Endothelial cell (in vitro differentiated cells): ENCODE data around the gene GPR157. TPM values are rescaled to one million over a fixed set of nuclear protein-coding genes. Genes with fewer than 3 reads are reported as not detected.

Source experiments
- DNase-seq: peaks from one replicate; pipeline ENCODE4 v3.0.0; 2021; ENCODE audit warnings: low spot score
- H3K27ac Mint-ChIP-seq: one replicate; pipeline ENCODE4 v1.8.0; 2021; ENCODE audit warnings: mixed read lengths, inconsistent platforms; ENCODE audit not compliant: unreplicated experiment
- H3K27me3 Mint-ChIP-seq: one replicate; pipeline ENCODE4 v1.8.0; 2021; ENCODE audit warnings: mild to moderate bottlenecking, moderate library complexity, mixed read lengths, inconsistent platforms; ENCODE audit not compliant: unreplicated experiment
- H3K36me3 Mint-ChIP-seq: one replicate; pipeline ENCODE4 v1.8.0; 2021; ENCODE audit warnings: mild to moderate bottlenecking, low read depth, mixed read lengths, inconsistent platforms; ENCODE audit not compliant: unreplicated experiment
- H3K4me1 Mint-ChIP-seq: one replicate; pipeline ENCODE4 v1.8.0; 2021; ENCODE audit warnings: mild to moderate bottlenecking, mixed read lengths, inconsistent platforms; ENCODE audit not compliant: unreplicated experiment
- H3K4me3 Mint-ChIP-seq: one replicate; pipeline ENCODE4 v1.8.0; 2021; ENCODE audit warnings: mild to moderate bottlenecking, mixed read lengths, inconsistent platforms; ENCODE audit not compliant: unreplicated experiment
- H3K9me3 Mint-ChIP-seq: one replicate; pipeline ENCODE4 v1.8.0; 2021; ENCODE audit warnings: mixed read lengths, inconsistent platforms; ENCODE audit not compliant: unreplicated experiment
- CTCF ChIP-seq: fragments of 200-600 bp; sonication (generic); IDR thresholded peaks from one replicate; pipeline ENCODE4 v1.5.0; 2021; ENCODE audit warnings: antibody characterized with exemption; ENCODE audit not compliant: unreplicated experiment
- total RNA-seq: library from RNA; stranded (reverse); fragmentation: NEBNext Ultra II Directional; extraction: Animal tissue kit (Norgen Biotek cat#: 25700); gene quantifications from one replicate; pipeline ENCODE4 v1.2.1, GENCODE V29; 2021; ENCODE audit not compliant: unreplicated experiment

GPR157 gene
- total RNA-seq, 1 donor from 2014 or later, result 2.8 TPM

- H3K4me1 Mint-ChIP-seq, result no peaks in the 10 kb centered on the region
- H3K36me3 Mint-ChIP-seq, result no peaks in the 10 kb centered on the region
- no peak overlapping the region for H3K4me3 Mint-ChIP-seq
- no peak overlapping the region for H3K27ac Mint-ChIP-seq
- no peak for DNase-seq
- H3K9me3 Mint-ChIP-seq, result no peaks in the 10 kb centered on the region
- peaks cover 4% of the 10 kb centered on the region for H3K27me3 Mint-ChIP-seq
- TF ChIP-seq CTCF, result no peak
These were observed 66.1 kb downstream of the GPR157 start for GRCh38 chr1:9062846-9063245.

GRCh38 chr1:9062021-9062471, 66.9 kb downstream of the GPR157 start:
- Mint-ChIP-seq H3K36me3 (no peaks in the 10 kb centered on the region), H3K27me3 (peaks cover 1% of the 10 kb centered on the region), H3K9me3 (no peaks in the 10 kb centered on the region), H3K4me1 (no peaks in the 10 kb centered on the region), H3K27ac (no peak overlapping the region), H3K4me3 (no peak overlapping the region)
- DNase-seq, result no peak
- TF ChIP-seq CTCF, result no peak

GRCh38 chr1:9061252-9061960, 67.5 kb downstream of the GPR157 start:
- Mint-ChIP-seq H3K27ac (no peak overlapping the region), H3K9me3 (no peaks in the 10 kb centered on the region), H3K4me3 (no peak overlapping the region), H3K27me3 (peaks cover 1% of the 10 kb centered on the region), H3K36me3 (no peaks in the 10 kb centered on the region), H3K4me1 (no peaks in the 10 kb centered on the region)
- no peak for TF ChIP-seq CTCF
- DNase-seq, result no peak

GRCh38 chr1:9059891-9060744, 68.8 kb downstream of the GPR157 start:
- no peak for DNase-seq
- Mint-ChIP-seq H3K9me3 (no peaks in the 10 kb centered on the region), H3K4me3 (no peak overlapping the region), H3K4me1 (no peaks in the 10 kb centered on the region), H3K27ac (no peak overlapping the region), H3K36me3 (no peaks in the 10 kb centered on the region), H3K27me3 (peaks cover 1% of the 10 kb centered on the region)
- no peak for TF ChIP-seq CTCF

GRCh38 chr1:9058465-9058864, 70.4 kb downstream of the GPR157 start:
- Mint-ChIP-seq H3K9me3 (no peaks in the 10 kb centered on the region), H3K4me1 (no peaks in the 10 kb centered on the region), H3K4me3 (no peak overlapping the region), H3K27ac (no peak overlapping the region), H3K27me3 (peaks cover 1% of the 10 kb centered on the region), H3K36me3 (no peaks in the 10 kb centered on the region)
- no peak for TF ChIP-seq CTCF
- no peak for DNase-seq
